ENCODE results near the gene MFSD12.
"Not testable (repeated sequence)": the region's sequence is repeated elsewhere in the genome, so short reads cannot be mapped to it uniquely, and the experiment has no call there.

Gene MFSD12

GRCh38 chr19:3530389-3530788, 27.0 kb downstream of the MFSD12 start:
- H3K36me3 ChIP-seq (ENCODE audit: control insufficient read depth, insufficient read depth, low read length) = peaks cover 45% of the 10 kb centered on the region

DNA sequence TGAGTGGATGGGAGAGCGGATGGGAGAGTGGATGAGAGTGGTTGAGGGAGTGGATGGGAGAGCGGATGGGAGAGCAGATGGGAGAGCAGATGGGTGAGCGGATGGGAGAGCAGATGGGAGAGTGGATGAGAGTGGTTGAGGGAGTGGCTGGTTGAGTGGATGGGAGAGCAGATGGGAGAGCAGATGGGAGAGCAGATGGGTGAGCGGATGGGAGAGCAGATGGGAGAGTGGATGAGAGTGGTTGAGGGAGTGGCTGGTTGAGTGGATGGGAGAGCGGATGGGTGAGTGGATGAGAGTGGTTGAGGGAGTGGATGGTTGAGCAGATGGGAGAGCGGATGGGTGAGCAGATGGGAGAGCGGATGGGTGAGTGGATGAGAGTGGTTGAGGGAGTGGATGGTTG, 28.1 kb downstream of the MFSD12 start:
- 95 to 96% methylated on average over 7 of the region's 7 CpGs for WGBS, 2 experiments
- H3K4me1 ChIP-seq (ENCODE audit: control insufficient read depth, insufficient read depth, low read length); H3K27ac ChIP-seq (ENCODE audit: insufficient read depth, low read depth, low read length, poor library complexity, severe bottlenecking); H3K9me3 ChIP-seq (ENCODE audit: control insufficient read depth, low read length); H3K27me3 ChIP-seq (ENCODE audit: control insufficient read depth, insufficient read depth, low read length, poor library complexity, severe bottlenecking); H3K4me3 ChIP-seq (ENCODE audit: insufficient read depth, low read depth, low read length): not testable (repeated sequence)
- peaks cover 42% of the 10 kb centered on the region for H3K36me3 ChIP-seq (ENCODE audit: control insufficient read depth, insufficient read depth, low read length)

More at GRCh38 chr19:3530389-3530788, 27.0 kb downstream of the MFSD12 start:
- Histone ChIP-seq H3K4me1 (ENCODE audit: control insufficient read depth, insufficient read depth, low read length) (no peaks in the 10 kb centered on the region), H3K9me3 (ENCODE audit: control insufficient read depth, low read length) (no peaks in the 10 kb centered on the region), H3K27me3 (ENCODE audit: control insufficient read depth, insufficient read depth, low read length, poor library complexity, severe bottlenecking) (no peaks in the 10 kb centered on the region), H3K4me3 (ENCODE audit: insufficient read depth, low read depth, low read length) (no peak overlapping the region), H3K27ac (ENCODE audit: insufficient read depth, low read depth, low read length, poor library complexity, severe bottlenecking) (no peak overlapping the region)
- 97% methylated on average over 12 of the region's 12 CpGs for WGBS, 2 experiments

- H3K4me3 ChIP-seq (ENCODE audit: insufficient read depth, low read depth, low read length) = no peak overlapping the region
- WGBS, 2 experiments = 97% methylated on average over 20 of the region's 20 CpGs
These were observed 28.7 kb downstream of the MFSD12 start for GRCh38 chr19:3528539-3529211.

DNA sequence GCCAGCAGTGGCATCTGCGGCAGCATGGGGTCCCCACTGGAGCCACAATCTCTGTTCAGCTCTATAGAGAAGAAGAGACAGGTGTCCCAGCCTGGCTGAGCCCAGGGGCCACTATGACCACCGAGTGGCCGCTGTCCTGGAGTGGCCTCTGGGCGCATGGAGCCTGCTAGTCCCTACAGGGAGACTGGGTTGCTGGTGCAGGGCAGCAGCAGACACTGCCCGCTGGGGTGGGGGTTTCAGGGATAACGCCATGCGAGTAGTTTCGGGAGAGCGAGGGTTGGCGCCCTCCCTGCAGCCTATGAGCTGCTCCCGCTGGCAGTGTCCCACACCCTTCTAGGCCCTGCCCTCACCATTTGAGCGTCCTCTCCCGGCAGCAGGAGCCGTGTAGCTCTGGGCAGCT, 29.3 kb downstream of the MFSD12 start:
- Histone ChIP-seq H3K4me1 (ENCODE audit: control insufficient read depth, insufficient read depth, low read length) (no peaks in the 10 kb centered on the region), H3K27me3 (ENCODE audit: control insufficient read depth, insufficient read depth, low read length, poor library complexity, severe bottlenecking) (no peaks in the 10 kb centered on the region), H3K36me3 (ENCODE audit: control insufficient read depth, insufficient read depth, low read length) (peaks cover 34% of the 10 kb centered on the region), H3K9me3 (ENCODE audit: control insufficient read depth, low read length) (no peaks in the 10 kb centered on the region), H3K4me3 (ENCODE audit: insufficient read depth, low read depth, low read length) (no peak overlapping the region), H3K27ac (ENCODE audit: insufficient read depth, low read depth, low read length, poor library complexity, severe bottlenecking) (no peak overlapping the region)
- 95 to 96% methylated on average over 14 of the region's 14 CpGs for WGBS, 2 experiments

More at GRCh38 chr19:3528539-3529211, 28.7 kb downstream of the MFSD12 start:
- Histone ChIP-seq H3K36me3 (ENCODE audit: control insufficient read depth, insufficient read depth, low read length) (peaks cover 40% of the 10 kb centered on the region), H3K27me3 (ENCODE audit: control insufficient read depth, insufficient read depth, low read length, poor library complexity, severe bottlenecking) (no peaks in the 10 kb centered on the region), H3K4me1 (ENCODE audit: control insufficient read depth, insufficient read depth, low read length) (no peaks in the 10 kb centered on the region), H3K9me3 (ENCODE audit: control insufficient read depth, low read length) (no peaks in the 10 kb centered on the region), H3K27ac (ENCODE audit: insufficient read depth, low read depth, low read length, poor library complexity, severe bottlenecking) (no peak overlapping the region)

DNA sequence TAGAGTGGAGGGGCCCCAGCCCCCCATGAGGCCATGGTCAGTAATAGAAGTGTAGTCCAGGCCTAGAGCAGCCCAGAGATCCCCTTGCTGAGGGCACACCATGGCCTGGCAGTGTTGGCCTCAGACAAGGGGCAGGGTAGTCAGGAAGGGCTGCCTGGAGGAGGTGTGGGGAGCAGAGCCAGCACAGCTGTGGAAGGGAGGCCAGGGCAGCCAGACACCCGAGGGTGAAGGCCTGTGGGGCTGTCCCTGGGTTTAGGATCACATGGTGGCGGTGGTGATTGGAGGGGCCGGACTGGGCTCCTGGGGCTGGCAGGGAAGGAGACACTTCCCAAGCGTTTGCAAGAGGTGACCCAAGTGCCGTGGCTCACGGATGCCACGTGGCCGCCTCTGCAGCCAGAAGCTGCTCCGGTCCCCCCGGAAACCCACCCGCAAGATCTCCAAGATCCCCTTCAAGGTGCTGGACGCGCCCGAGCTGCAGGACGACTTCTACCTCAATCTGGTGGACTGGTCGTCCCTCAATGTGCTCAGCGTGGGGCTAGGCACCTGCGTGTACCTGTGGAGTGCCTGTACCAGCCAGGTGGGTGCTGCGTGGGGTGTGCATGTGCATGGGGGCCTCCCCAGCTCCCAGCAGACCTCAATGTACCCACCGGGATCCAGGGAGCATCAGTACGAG, 30.0 kb downstream of the MFSD12 start:
- Histone ChIP-seq H3K4me3 (ENCODE audit: insufficient read depth, low read depth, low read length) (no peak overlapping the region), H3K9me3 (ENCODE audit: control insufficient read depth, low read length) (no peaks in the 10 kb centered on the region), H3K36me3 (ENCODE audit: control insufficient read depth, insufficient read depth, low read length) (peaks cover 28% of the 10 kb centered on the region), H3K27me3 (ENCODE audit: control insufficient read depth, insufficient read depth, low read length, poor library complexity, severe bottlenecking) (no peaks in the 10 kb centered on the region), H3K27ac (ENCODE audit: insufficient read depth, low read depth, low read length, poor library complexity, severe bottlenecking) (no peak overlapping the region), H3K4me1 (ENCODE audit: control insufficient read depth, insufficient read depth, low read length) (no peaks in the 10 kb centered on the region)
- WGBS, 2 experiments = 96 to 97% methylated on average over 21 of the region's 21 CpGs

GRCh38 chr19:3526507-3527237, 30.7 kb downstream of the MFSD12 start:
- Histone ChIP-seq H3K9me3 (ENCODE audit: control insufficient read depth, low read length) (no peaks in the 10 kb centered on the region), H3K4me1 (ENCODE audit: control insufficient read depth, insufficient read depth, low read length) (no peaks in the 10 kb centered on the region), H3K27ac (ENCODE audit: insufficient read depth, low read depth, low read length, poor library complexity, severe bottlenecking) (no peak overlapping the region), H3K27me3 (ENCODE audit: control insufficient read depth, insufficient read depth, low read length, poor library complexity, severe bottlenecking) (no peaks in the 10 kb centered on the region), H3K36me3 (ENCODE audit: control insufficient read depth, insufficient read depth, low read length) (peaks cover 21% of the 10 kb centered on the region), H3K4me3 (ENCODE audit: insufficient read depth, low read depth, low read length) (no peak overlapping the region)
- 95 to 96% methylated on average over 28 of the region's 28 CpGs for WGBS, 2 experiments

DNA sequence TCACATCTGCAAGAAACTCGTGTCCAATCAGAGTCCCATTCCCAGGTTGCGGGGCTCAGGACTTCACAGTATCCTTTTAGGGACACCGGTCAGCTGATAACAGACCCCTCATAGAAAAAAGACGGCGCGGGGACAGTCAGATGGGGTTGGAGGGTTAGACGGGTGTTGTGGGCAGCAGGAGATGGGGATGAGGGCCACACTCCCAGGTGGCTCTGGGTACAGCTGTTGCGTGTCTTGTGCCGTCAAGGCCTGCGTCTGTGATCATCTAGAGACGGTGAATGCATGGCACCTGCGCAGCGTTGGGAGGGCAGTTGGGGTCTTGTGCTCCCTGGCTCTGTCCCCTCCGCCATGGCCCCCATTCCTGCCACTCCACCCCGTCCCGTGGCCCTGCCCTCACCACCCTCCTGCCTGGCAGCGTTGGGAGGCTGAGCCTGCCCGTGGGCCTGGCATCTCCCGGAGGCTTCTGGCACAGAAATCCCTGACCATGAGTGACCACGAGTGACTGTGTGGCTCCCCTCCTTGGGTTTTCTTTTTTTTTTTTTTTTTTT, 32.4 kb downstream of the MFSD12 start:
- 97% methylated on average over 20 of the region's 20 CpGs for WGBS, 2 experiments
- H3K9me3 ChIP-seq (ENCODE audit: control insufficient read depth, low read length) = no peaks in the 10 kb centered on the region
- H3K4me3 ChIP-seq (ENCODE audit: insufficient read depth, low read depth, low read length) = no peak overlapping the region
- H3K36me3 ChIP-seq (ENCODE audit: control insufficient read depth, insufficient read depth, low read length) = peaks cover 9% of the 10 kb centered on the region
- H3K27me3 ChIP-seq (ENCODE audit: control insufficient read depth, insufficient read depth, low read length, poor library complexity, severe bottlenecking) = no peaks in the 10 kb centered on the region
- no peaks in the 10 kb centered on the region for H3K4me1 ChIP-seq (ENCODE audit: control insufficient read depth, insufficient read depth, low read length)
- no peak overlapping the region for H3K27ac ChIP-seq (ENCODE audit: insufficient read depth, low read depth, low read length, poor library complexity, severe bottlenecking)

DNA sequence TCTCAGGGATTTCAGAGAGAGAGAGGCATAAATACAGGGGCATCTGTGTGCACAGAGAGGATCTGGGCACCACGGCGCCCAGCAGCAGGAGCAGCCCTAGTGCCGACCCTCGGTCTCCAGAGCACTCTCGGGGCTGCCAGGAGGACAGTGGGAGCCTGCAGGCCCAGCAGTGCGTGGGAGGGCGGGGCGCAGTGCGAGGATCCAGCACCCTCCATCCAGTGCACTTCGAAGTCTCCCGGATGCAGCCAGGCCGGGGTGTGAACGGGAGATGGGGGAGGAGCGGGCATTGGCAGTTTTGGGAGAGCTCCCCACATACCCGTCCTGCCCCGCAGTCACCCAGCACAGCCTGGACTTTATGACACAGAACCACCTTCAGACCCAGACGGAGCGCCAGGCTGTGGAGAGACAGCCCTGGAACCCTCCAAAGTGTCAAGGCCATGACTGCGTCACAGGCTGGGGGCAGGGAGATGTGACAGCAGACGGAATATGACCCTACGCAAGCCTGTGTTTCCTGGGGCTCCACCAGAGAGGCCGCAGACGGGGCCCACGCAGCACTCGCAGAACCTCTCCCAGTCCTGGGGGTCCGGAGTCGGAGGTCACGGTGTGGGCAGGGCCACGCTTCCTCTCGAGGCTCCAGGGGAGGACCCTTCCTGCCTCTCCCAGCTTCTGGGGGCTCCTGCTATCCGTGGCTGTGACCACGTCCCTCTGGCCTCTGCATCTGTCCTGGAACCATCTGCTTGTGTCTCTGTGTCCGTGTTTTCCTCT, 33.1 kb downstream of the MFSD12 start:
- no peaks in the 10 kb centered on the region for H3K9me3 ChIP-seq (ENCODE audit: control insufficient read depth, low read length)
- H3K27me3 ChIP-seq (ENCODE audit: control insufficient read depth, insufficient read depth, low read length, poor library complexity, severe bottlenecking) = no peaks in the 10 kb centered on the region
- WGBS, 2 experiments = 96% methylated on average over 33 of the region's 33 CpGs
- peaks cover 9% of the 10 kb centered on the region for H3K36me3 ChIP-seq (ENCODE audit: control insufficient read depth, insufficient read depth, low read length)
- H3K4me3 ChIP-seq (ENCODE audit: insufficient read depth, low read depth, low read length) = no peak overlapping the region
- no peaks in the 10 kb centered on the region for H3K4me1 ChIP-seq (ENCODE audit: control insufficient read depth, insufficient read depth, low read length)
- no peak overlapping the region for H3K27ac ChIP-seq (ENCODE audit: insufficient read depth, low read depth, low read length, poor library complexity, severe bottlenecking)

- Histone ChIP-seq H3K4me3 (ENCODE audit: insufficient read depth, low read depth, low read length) (no peak overlapping the region), H3K36me3 (ENCODE audit: control insufficient read depth, insufficient read depth, low read length) (peaks cover 9% of the 10 kb centered on the region), H3K9me3 (ENCODE audit: control insufficient read depth, low read length) (no peaks in the 10 kb centered on the region), H3K27ac (ENCODE audit: insufficient read depth, low read depth, low read length, poor library complexity, severe bottlenecking) (no peak overlapping the region), H3K4me1 (ENCODE audit: control insufficient read depth, insufficient read depth, low read length) (no peaks in the 10 kb centered on the region), H3K27me3 (ENCODE audit: control insufficient read depth, insufficient read depth, low read length, poor library complexity, severe bottlenecking) (no peaks in the 10 kb centered on the region)
- WGBS, 2 experiments = 95 to 96% methylated on average over 21 of the region's 21 CpGs
These were observed 33.9 kb downstream of the MFSD12 start for GRCh38 chr19:3523361-3524077.

All from ectodermal cell (in vitro differentiated cells).